IMR-90 (cell line): ENCODE measurements around the gene CYP4F22. TPM values are rescaled to one million over a fixed set of nuclear protein-coding genes. Genes with fewer than 3 reads are reported as not detected.

Source experiments
- ATAC-seq: fragments of 200-7000 bp; cut with Tn5 transposase; 2 replicates; pipeline ENCODE4 v1.9.1; 2020; ENCODE audit warnings: low read depth, mild to moderate bottlenecking, moderate library complexity
- BruUV-seq: library from RNA; stranded (reverse); fragments of 400-500 nt; replicated peaks from 2 replicates; lab custom pipeline; 2021; lab: Mats Ljungman, UMichigan
- CTCF ChIA-PET: fragments of 300-600 bp; formaldehyde crosslinking; extraction: SDS; loops from one replicate; lab custom pipeline; 2021; ENCODE audit warnings: antibody characterized with exemption; lab: Yijun Ruan, JAX
- POLR2A ChIA-PET: fragments of 300-600 bp; sonication (Branson Sonifier 250); formaldehyde crosslinking; loops from one replicate; lab custom pipeline; 2022; ENCODE audit warnings: antibody characterized with exemption; ENCODE audit not compliant: unreplicated experiment; lab: Charles Lee
- DNase-seq: peaks from one replicate; pipeline ENCODE4 v3.0.0; 2013
- H2AFZ ChIP-seq: replicated peaks from 2 replicates; pipeline ENCODE3; 2013; ENCODE audit warnings: low read length, mild to moderate bottlenecking; ENCODE audit not compliant: poor library complexity
- H2AK5ac ChIP-seq: 2 replicates; pipeline ENCODE4 v1.6.1; 2013; ENCODE audit warnings: low read depth, low read length, inconsistent platforms
- H2AK9ac ChIP-seq: replicated peaks from 2 replicates; pipeline ENCODE3; 2013; ENCODE audit warnings: mild to moderate bottlenecking, low read depth, low read length, moderate library complexity; ENCODE audit not compliant: poor library complexity
- H2BK120ac ChIP-seq: 2 replicates; pipeline ENCODE4 v1.6.1; 2013; ENCODE audit warnings: low read depth, low read length, inconsistent platforms
- H2BK15ac ChIP-seq: 3 replicates; pipeline ENCODE4 v1.6.1; 2013; ENCODE audit warnings: low read depth, low read length, inconsistent platforms
- H2BK20ac ChIP-seq: 2 replicates; pipeline ENCODE4 v1.6.1; 2013; ENCODE audit warnings: low read depth, mild to moderate bottlenecking, inconsistent platforms, low read length, moderate library complexity
- H2BK5ac ChIP-seq: 2 replicates; pipeline ENCODE4 v1.6.1; 2013; ENCODE audit warnings: mild to moderate bottlenecking, low read depth, low read length, inconsistent platforms; ENCODE audit not compliant: poor library complexity, severe bottlenecking
- H3K14ac ChIP-seq: replicated peaks from 2 replicates; pipeline ENCODE4 v1.6.1; 2013; ENCODE audit warnings: low read depth, low read length, inconsistent platforms
- H3K18ac ChIP-seq: 2 replicates; pipeline ENCODE4 v1.6.1; 2013; ENCODE audit warnings: low read depth, low read length, control low read depth
- H3K23ac ChIP-seq: 2 replicates; pipeline ENCODE4 v1.6.1; 2013; ENCODE audit warnings: low read depth, low read length, inconsistent platforms
- H3K27ac ChIP-seq: 2 replicates; pipeline ENCODE4 v1.5.1; 2013; ENCODE audit warnings: mild to moderate bottlenecking, control low read depth, low read length; ENCODE audit not compliant: insufficient read depth
- H3K27me3 ChIP-seq: 2 replicates; pipeline ENCODE4 v1.6.1; 2013; ENCODE audit warnings: low read length; ENCODE audit not compliant: control insufficient read depth, insufficient read depth
- H3K36me3 ChIP-seq: 2 replicates; pipeline ENCODE4 v1.6.1; 2013; ENCODE audit warnings: low read length, mixed read lengths; ENCODE audit not compliant: control insufficient read depth, insufficient read depth
- H3K4ac ChIP-seq: 2 replicates; pipeline ENCODE4 v1.6.1; 2013; ENCODE audit warnings: low read depth, low read length, inconsistent platforms
- H3K4me1 ChIP-seq: 2 replicates; pipeline ENCODE4 v1.6.1; 2013; ENCODE audit warnings: low read length, mixed read lengths; ENCODE audit not compliant: control insufficient read depth, insufficient read depth
- H3K4me2 ChIP-seq: 2 replicates; pipeline ENCODE4 v1.6.1; 2013; ENCODE audit warnings: low read depth, mild to moderate bottlenecking, control low read depth, low read length, moderate library complexity
- H3K4me3 ChIP-seq: 2 replicates; pipeline ENCODE4 v1.5.1; 2013; ENCODE audit warnings: low read depth, mild to moderate bottlenecking, control low read depth, low read length, moderate library complexity; ENCODE audit not compliant: insufficient read depth
- H3K56ac ChIP-seq: 2 replicates; pipeline ENCODE4 v1.6.1; 2013; ENCODE audit warnings: low read length, inconsistent platforms; ENCODE audit not compliant: insufficient read depth; ENCODE audit errors: extremely low read depth
- H3K79me1 ChIP-seq, 2 experiments: 2 replicates each; pipeline ENCODE4 v1.6.1; 2013; ENCODE audit warnings: low read length in 2 of 2, inconsistent platforms in 1 of 2, low read depth in 1 of 2
- H3K9ac ChIP-seq: 2 replicates; pipeline ENCODE4 v1.6.1; 2013; ENCODE audit warnings: low read depth, low read length, control low read depth
- H3K9me1 ChIP-seq: 2 replicates; pipeline ENCODE4 v1.6.1; 2013; ENCODE audit warnings: low read length, inconsistent platforms; ENCODE audit not compliant: insufficient read depth
- H3K9me3 ChIP-seq: 2 replicates; pipeline ENCODE4 v1.6.1; 2013; ENCODE audit warnings: low read length; ENCODE audit not compliant: control insufficient read depth, insufficient read depth
- H4K20me1 ChIP-seq: 2 replicates; pipeline ENCODE4 v1.6.1; 2013; ENCODE audit warnings: low read length, inconsistent platforms; ENCODE audit not compliant: insufficient read depth
- H4K5ac ChIP-seq: 2 replicates; pipeline ENCODE4 v1.6.1; 2013; ENCODE audit warnings: mild to moderate bottlenecking, low read depth, low read length, control low read depth
- H4K8ac ChIP-seq, 2 experiments: 2 replicates each; pipeline ENCODE4 v1.6.1; 2013; ENCODE audit warnings: low read depth in 2 of 2, low read length in 2 of 2, control low read depth in 1 of 2, inconsistent platforms in 1 of 2
- H4K91ac ChIP-seq: 2 replicates; pipeline ENCODE4 v1.6.1; 2013; ENCODE audit warnings: low read depth, low read length, inconsistent platforms; ENCODE audit not compliant: insufficient read depth
- BHLHE40 ChIP-seq: fragments of 150-350 bp; IDR thresholded peaks from 2 replicates; pipeline ENCODE4 v1.6.1; 2016; ENCODE audit warnings: mild to moderate bottlenecking, low read depth, low read length
- CEBPB ChIP-seq: IDR thresholded peaks from 2 replicates; pipeline ENCODE4 v1.6.1; 2012; ENCODE audit warnings: low read depth, low read length, improper control_type of control experiment
- CHD1 ChIP-seq: IDR thresholded peaks from 2 replicates; pipeline ENCODE4 v1.6.1; 2012; ENCODE audit warnings: low read depth, low read length, improper control_type of control experiment
- FOS ChIP-seq: fragments of 150-350 bp; IDR thresholded peaks from 2 replicates; pipeline ENCODE4 v1.6.1; 2016; ENCODE audit warnings: low read depth, low read length
- MAFK ChIP-seq: IDR thresholded peaks from 2 replicates; pipeline ENCODE4 v1.6.1; 2012; ENCODE audit warnings: low read depth, low read length, improper control_type of control experiment
- MAZ ChIP-seq: IDR thresholded peaks from 2 replicates; pipeline ENCODE4 v1.6.1; 2012; ENCODE audit warnings: low read depth, mild to moderate bottlenecking, low read length, improper control_type of control experiment, moderate library complexity, borderline replicate concordance
- MXI1 ChIP-seq: IDR thresholded peaks from 2 replicates; pipeline ENCODE4 v1.6.1; 2012; ENCODE audit warnings: low read depth, mild to moderate bottlenecking, low read length, moderate library complexity, borderline replicate concordance
- NFE2L2 ChIP-seq: fragments of 150-350 bp; IDR thresholded peaks from 2 replicates; pipeline ENCODE4 v1.6.1; 2016; ENCODE audit warnings: low read depth, mild to moderate bottlenecking, low read length
- POLR2A ChIP-seq: IDR thresholded peaks from 2 replicates; pipeline ENCODE4 v1.6.1; 2012; ENCODE audit warnings: mild to moderate bottlenecking, low read depth, low read length
- RAD21 ChIP-seq: IDR thresholded peaks from 2 replicates; pipeline ENCODE4 v1.6.1; 2012; ENCODE audit warnings: low read length, improper control_type of control experiment
- RCOR1 ChIP-seq: IDR thresholded peaks from 2 replicates; pipeline ENCODE4 v1.6.1; 2012; ENCODE audit warnings: mild to moderate bottlenecking, low read length, improper control_type of control experiment; ENCODE audit not compliant: insufficient replicate concordance
- RFX5 ChIP-seq: IDR thresholded peaks from 2 replicates; pipeline ENCODE4 v1.8.0; 2012; ENCODE audit warnings: low read depth, mild to moderate bottlenecking, low read length, moderate library complexity
- SMC3 ChIP-seq: fragments of 150-350 bp; IDR thresholded peaks from 2 replicates; pipeline ENCODE4 v1.6.1; 2016; ENCODE audit warnings: low read depth, mild to moderate bottlenecking, antibody characterized with exemption, low read length, moderate library complexity
- WGBS, 2 experiments: methylation state at CpG; one replicate each; pipeline versions ENCODE4 v1.1.5 to v1.1.7; 2013; ENCODE audit warnings: missing lambda C conversion rate in 2 of 2; ENCODE audit not compliant: insufficient read length in 1 of 2; ENCODE audit errors: extremely low coverage in 2 of 2; 5-methylcytosine and 5-hydroxymethylcytosine counted together
- dilution Hi-C: fragments of 300-500 bp; cut with HindIII; formaldehyde crosslinking; loops from one replicate; pipeline ENCODE4 v1.14.3; 2018; ENCODE audit warnings: low sequenced_read_pairs; ENCODE audit not compliant: unreplicated experiment
- in situ Hi-C: fragments of 300-500 bp; cut with MboI; formaldehyde crosslinking; loops from 3 replicates; pipeline ENCODE4 v1.14.3; 2019; ENCODE audit warnings: low sequenced_read_pairs, inconsistent platforms, mixed read lengths
- intact Hi-C: fragments of 100-400 bp; cut with micrococcal nuclease; formaldehyde crosslinking; loops from 2 replicates; pipeline ENCODE4 v1.10.0; 2022
- polyA plus RNA-seq, 3 experiments: library from polyadenylated mRNA; depleted of rRNA; stranded (reverse); fragments of >200 nt; gene quantifications; 2 replicates each; pipeline ENCODE4 v1.2.3, GENCODE V29; 2012; ENCODE audit warnings: low replicate concordance in 1 of 3
- total RNA-seq: library from RNA; depleted of rRNA; stranded (reverse); fragments of >200 nt; gene quantifications from 2 replicates; pipeline ENCODE4 v1.2.3, GENCODE V29; 2012
- TF ChIP-seq, protein P1 (sequence below): fragments of 150-350 bp; IDR thresholded peaks from 2 replicates; pipeline ENCODE4 v1.6.1; 2017; ENCODE audit warnings: mild to moderate bottlenecking, antibody characterized with exemption, low read length, low read depth
- TF ChIP-seq, protein P2 (sequence below): conservative IDR thresholded peaks from 2 replicates; pipeline ENCODE4 v1.5.1; 2012; ENCODE audit warnings: mild to moderate bottlenecking, low read depth, low read length, improper control_type of control experiment
- TF ChIP-seq, protein P3 (sequence below): fragments of 150-350 bp; IDR thresholded peaks from 2 replicates; pipeline ENCODE4 v1.6.1; 2016; ENCODE audit warnings: low read depth, mild to moderate bottlenecking, low read length, moderate library complexity, borderline replicate concordance

CYP4F22 gene
- total and polyA plus RNA-seq, 2 of the 4 experiments (the other 2 are of a cell fraction), result not detected

DNA sequence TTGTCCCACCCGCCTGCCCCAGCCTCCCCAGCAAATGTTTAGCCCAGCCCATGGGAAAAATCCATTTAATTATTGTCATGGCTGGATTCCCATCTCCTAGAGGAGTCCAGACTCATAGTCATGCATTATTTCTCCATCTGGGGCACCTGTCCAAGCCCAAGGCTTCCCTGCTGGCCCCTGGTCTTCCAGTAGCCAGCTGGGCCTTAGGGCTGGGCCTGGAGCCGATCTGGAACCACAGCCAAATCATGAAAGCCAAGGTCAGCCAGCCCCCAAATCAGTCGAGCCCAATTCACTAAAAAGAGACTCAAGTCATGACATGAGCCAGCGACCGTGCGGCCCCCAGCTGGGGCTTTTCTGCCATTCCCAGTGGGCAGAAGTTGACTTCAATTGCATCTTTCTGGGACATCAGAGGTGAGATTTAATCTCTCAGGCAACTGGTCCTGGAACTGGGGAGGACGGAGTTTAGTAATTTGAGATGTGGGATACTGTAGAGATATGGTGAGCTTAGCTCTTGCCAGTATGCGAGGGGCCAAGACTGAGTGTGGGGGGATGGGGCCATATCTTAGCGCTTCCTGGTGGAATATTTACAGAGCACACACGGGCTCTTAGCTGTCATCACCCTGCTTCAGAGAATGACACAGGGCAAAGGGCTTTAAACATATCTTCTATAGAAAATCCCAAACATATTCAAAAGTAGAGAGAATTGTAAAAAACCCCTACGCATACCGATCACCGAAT, 19.7 kb upstream of the CYP4F22 start:
- Histone ChIP-seq H4K20me1 (no peaks in the 10 kb centered on the region), H3K36me3 (no peaks in the 10 kb centered on the region), H3K4me3 (no peak overlapping the region), H3K9me1 (no peaks in the 10 kb centered on the region), H3K4me1 (no peaks in the 10 kb centered on the region), H3K18ac (no peak overlapping the region), H4K91ac (no peak overlapping the region), H3K27me3 (no peaks in the 10 kb centered on the region), H3K4me2 (no peak overlapping the region), H2BK5ac (no peak overlapping the region), H2AFZ (no peak overlapping the region), H4K8ac (no peak overlapping the region), H3K9ac (no peak overlapping the region), H2BK120ac (no peak overlapping the region), H3K27ac (no peak overlapping the region), H4K5ac (no peak overlapping the region), H2AK5ac (no peak overlapping the region), H3K79me1 (no peaks in the 10 kb centered on the region), H3K4ac (no peak overlapping the region), H3K14ac (no peak overlapping the region), H3K56ac (no peak overlapping the region), H3K23ac (no peak overlapping the region), H3K9me3 (no peaks in the 10 kb centered on the region), H2BK15ac (no peak overlapping the region), H2AK9ac (no peak overlapping the region), H2BK20ac (no peak overlapping the region)
- ChIA-PET CTCF (no interaction called here), POLR2A (no interaction called here)
- intact Hi-C loops, result no loop called here
- no peak for DNase-seq
- no TSS peak for BruUV-seq
- dilution Hi-C loops, result no loop called here
- in situ Hi-C loops, result no loop called here
- no peak for ATAC-seq
- 50% methylated on average over 1 of the region's 13 CpGs; no CpG with 5 or more reads in 1 of the 2 experiments for WGBS, 2 experiments
- TF ChIP-seq, protein P1, sequence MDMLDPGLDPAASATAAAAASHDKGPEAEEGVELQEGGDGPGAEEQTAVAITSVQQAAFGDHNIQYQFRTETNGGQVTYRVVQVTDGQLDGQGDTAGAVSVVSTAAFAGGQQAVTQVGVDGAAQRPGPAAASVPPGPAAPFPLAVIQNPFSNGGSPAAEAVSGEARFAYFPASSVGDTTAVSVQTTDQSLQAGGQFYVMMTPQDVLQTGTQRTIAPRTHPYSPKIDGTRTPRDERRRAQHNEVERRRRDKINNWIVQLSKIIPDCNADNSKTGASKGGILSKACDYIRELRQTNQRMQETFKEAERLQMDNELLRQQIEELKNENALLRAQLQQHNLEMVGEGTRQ, result no peak
- TF ChIP-seq RFX5 (no peak), RAD21 (no peak), MAZ (no peak), CHD1 (no peak), MAFK (no peak), MXI1 (no peak), BHLHE40 (no peak), SMC3 (no peak), NFE2L2 (no peak), RCOR1 (no peak), CEBPB (no peak), FOS (no peak), POLR2A (no peak)
- TF ChIP-seq, protein P2, sequence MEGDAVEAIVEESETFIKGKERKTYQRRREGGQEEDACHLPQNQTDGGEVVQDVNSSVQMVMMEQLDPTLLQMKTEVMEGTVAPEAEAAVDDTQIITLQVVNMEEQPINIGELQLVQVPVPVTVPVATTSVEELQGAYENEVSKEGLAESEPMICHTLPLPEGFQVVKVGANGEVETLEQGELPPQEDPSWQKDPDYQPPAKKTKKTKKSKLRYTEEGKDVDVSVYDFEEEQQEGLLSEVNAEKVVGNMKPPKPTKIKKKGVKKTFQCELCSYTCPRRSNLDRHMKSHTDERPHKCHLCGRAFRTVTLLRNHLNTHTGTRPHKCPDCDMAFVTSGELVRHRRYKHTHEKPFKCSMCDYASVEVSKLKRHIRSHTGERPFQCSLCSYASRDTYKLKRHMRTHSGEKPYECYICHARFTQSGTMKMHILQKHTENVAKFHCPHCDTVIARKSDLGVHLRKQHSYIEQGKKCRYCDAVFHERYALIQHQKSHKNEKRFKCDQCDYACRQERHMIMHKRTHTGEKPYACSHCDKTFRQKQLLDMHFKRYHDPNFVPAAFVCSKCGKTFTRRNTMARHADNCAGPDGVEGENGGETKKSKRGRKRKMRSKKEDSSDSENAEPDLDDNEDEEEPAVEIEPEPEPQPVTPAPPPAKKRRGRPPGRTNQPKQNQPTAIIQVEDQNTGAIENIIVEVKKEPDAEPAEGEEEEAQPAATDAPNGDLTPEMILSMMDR, result no peak
- TF ChIP-seq, protein P3, sequence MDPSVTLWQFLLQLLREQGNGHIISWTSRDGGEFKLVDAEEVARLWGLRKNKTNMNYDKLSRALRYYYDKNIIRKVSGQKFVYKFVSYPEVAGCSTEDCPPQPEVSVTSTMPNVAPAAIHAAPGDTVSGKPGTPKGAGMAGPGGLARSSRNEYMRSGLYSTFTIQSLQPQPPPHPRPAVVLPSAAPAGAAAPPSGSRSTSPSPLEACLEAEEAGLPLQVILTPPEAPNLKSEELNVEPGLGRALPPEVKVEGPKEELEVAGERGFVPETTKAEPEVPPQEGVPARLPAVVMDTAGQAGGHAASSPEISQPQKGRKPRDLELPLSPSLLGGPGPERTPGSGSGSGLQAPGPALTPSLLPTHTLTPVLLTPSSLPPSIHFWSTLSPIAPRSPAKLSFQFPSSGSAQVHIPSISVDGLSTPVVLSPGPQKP, result no peak
